ENCODE data around the gene PROCR. TPM values are rescaled to one million over a fixed set of nuclear protein-coding genes. Genes with fewer than 3 reads are reported as not detected.
A peak's percentile ranks its signal among the peaks of the same experiment; 100 is the strongest.

The PROCR gene
- 1 to 10 TPM; 2.4 to 8.6 (median 7.3) TPM for total RNA-seq

- Histone ChIP-seq H3K9me3 (no peaks in the 10 kb centered on the region), H3K4me3 (peak within 1 kb of the TSS in 3 of 4 donors; percentile 23 to 43 (median 27)), H3K27me3 (no peaks in the 10 kb centered on the region), H3K4me1 (peaks cover 0 to 14% (median 7%) of the 10 kb centered on the region in 4 donors), H3K36me3 (no peaks in the 10 kb centered on the region), H3K27ac (peak within 1 kb of the TSS; percentile 73 to 81 (median 76))
- WGBS, 2 donors (ENCODE audit: low coverage in 1 of 2) = 10% methylated on average over 16 of the region's 16 CpGs; no CpG with 5 or more reads in 1 of the 2 donors
- intact Hi-C loops (cut with DNase I; ENCODE audit: low total_unique reads) = no loop called here
- DNase-seq = peak; percentile 87
- in situ Hi-C loops (cut with MboI; ENCODE audit: low pct_ligation_motif_present in 1 of 4, low pct_unique_long_range_greater_than_20kb in 1 of 4, low sequenced_read_pairs in 3 of 4) = no loop called here
- TF ChIP-seq EP300 (IDR thresholded peaks at IDR 0.05; ENCODE audit: low read depth) (no peak), POLR2A (IDR thresholded peaks at IDR 0.05) (no peak), POLR2AphosphoS5 (IDR thresholded peaks at IDR 0.05) (no peak), CTCF (IDR thresholded peaks at IDR 0.05) (no peak)
Measured at GRCh38 chr20:35171753-35172433, at the start of gene PROCR. TSS of gene PROCR (plus strand) at chr20:35172072. CDS start at chr20:35172155, 83 bp downstream.

- Histone ChIP-seq H3K9me3 (no peaks in the 10 kb centered on the region), H3K27ac (no peak overlapping the region), H3K27me3 (no peaks in the 10 kb centered on the region), H3K4me3 (no peak overlapping the region), H3K36me3 (peaks cover 0 to 68% (median 27%) of the 10 kb centered on the region in 4 donors), H3K4me1 (no peaks in the 10 kb centered on the region)
- in situ Hi-C loops (cut with MboI; ENCODE audit: low pct_ligation_motif_present in 1 of 4, low pct_unique_long_range_greater_than_20kb in 1 of 4, low sequenced_read_pairs in 3 of 4) (no loop called here), intact Hi-C loops (cut with DNase I; ENCODE audit: low total_unique reads) (no loop called here)
- TF ChIP-seq POLR2AphosphoS5 (IDR thresholded peaks at IDR 0.05) (no peak), CTCF (IDR thresholded peaks at IDR 0.05) (no peak), POLR2A (IDR thresholded peaks at IDR 0.05) (no peak), EP300 (IDR thresholded peaks at IDR 0.05; ENCODE audit: low read depth) (no peak)
- DNase-seq = no peak
- WGBS, 2 donors (ENCODE audit: low coverage in 1 of 2) = 89 to 94% methylated on average over 3 to 5 of the region's 5 CpGs
Measured at GRCh38 chr20:35122756-35123405, 49.0 kb upstream of the PROCR start.

- TF ChIP-seq CTCF (IDR thresholded peaks at IDR 0.05) (no peak), EP300 (IDR thresholded peaks at IDR 0.05; ENCODE audit: low read depth) (no peak), POLR2A (IDR thresholded peaks at IDR 0.05) (no peak), POLR2AphosphoS5 (IDR thresholded peaks at IDR 0.05) (no peak)
Measured at GRCh38 chr20:35125753-35126152, 46.1 kb upstream of the PROCR start.

GRCh38 chr20:35129647-35130069 lies 42.2 kb upstream of the PROCR start:
- intact Hi-C loops (cut with DNase I; ENCODE audit: low total_unique reads) = no loop called here
- no peak for DNase-seq
- no peaks in the 10 kb centered on the region for H3K27me3 ChIP-seq

More at GRCh38 chr20:35125753-35126152, 46.1 kb upstream of the PROCR start:
- in situ Hi-C loops (cut with MboI; ENCODE audit: low pct_ligation_motif_present in 1 of 4, low pct_unique_long_range_greater_than_20kb in 1 of 4, low sequenced_read_pairs in 3 of 4) = loop anchor here in 2 of 4 donors (25.0 kb wide), 1 partner anchor 312 kb away; the partner anchor contains the start of gene GDF5 (in 2 of the 2)
- H3K27ac ChIP-seq = no peak overlapping the region
- no peaks in the 10 kb centered on the region for H3K27me3 ChIP-seq
- H3K4me3 ChIP-seq = no peak overlapping the region
- DNase-seq = no peak
- peaks cover 0 to 48% (median 17%) of the 10 kb centered on the region in 4 donors for H3K36me3 ChIP-seq
- 89 to 92% methylated on average over 1 to 5 of the region's 5 CpGs for WGBS, 2 donors (ENCODE audit: low coverage in 1 of 2)
- intact Hi-C loops (cut with DNase I; ENCODE audit: low total_unique reads) = no loop called here
- no peaks in the 10 kb centered on the region for H3K9me3 ChIP-seq
- peaks cover 0 to 11% (median 8%) of the 10 kb centered on the region in 4 donors for H3K4me1 ChIP-seq

More at GRCh38 chr20:35129647-35130069, 42.2 kb upstream of the PROCR start:
- peaks cover 0 to 11% (median 8%) of the 10 kb centered on the region in 4 donors for H3K4me1 ChIP-seq
- H3K9me3 ChIP-seq = no peaks in the 10 kb centered on the region
- H3K36me3 ChIP-seq = peaks cover 0 to 30% (median 5%) of the 10 kb centered on the region in 4 donors
- in situ Hi-C loops (cut with MboI; ENCODE audit: low pct_ligation_motif_present in 1 of 4, low pct_unique_long_range_greater_than_20kb in 1 of 4, low sequenced_read_pairs in 3 of 4) = loop anchor here in 2 of 4 donors (25.0 kb wide), 1 partner anchor 308 kb away; the partner anchor contains the start of gene GDF5 (in 2 of the 2)
- TF ChIP-seq EP300 (IDR thresholded peaks at IDR 0.05; ENCODE audit: low read depth) (no peak), CTCF (IDR thresholded peaks at IDR 0.05) (no peak), POLR2AphosphoS5 (IDR thresholded peaks at IDR 0.05) (peak in 2 of 3 donors; percentile 32 to 47), POLR2A (IDR thresholded peaks at IDR 0.05) (no peak)
- peak overlapping the region in 2 of 4 donors; percentile 31 to 57 for H3K27ac ChIP-seq
- 12 to 49% methylated on average over 2 of the region's 2 CpGs for WGBS, 2 donors (ENCODE audit: low coverage in 1 of 2)
- no peak overlapping the region for H3K4me3 ChIP-seq

Measured in transverse colon (tissue), 4 donors.